HS-5 (cell line): ENCODE measurements around the gene SNX25.

Source experiments
- DNase-seq: peaks from one replicate; pipeline ENCODE4 v3.0.0-alpha.2; 2012; ENCODE audit warnings: low read depth

SNX25 gene

DNA sequence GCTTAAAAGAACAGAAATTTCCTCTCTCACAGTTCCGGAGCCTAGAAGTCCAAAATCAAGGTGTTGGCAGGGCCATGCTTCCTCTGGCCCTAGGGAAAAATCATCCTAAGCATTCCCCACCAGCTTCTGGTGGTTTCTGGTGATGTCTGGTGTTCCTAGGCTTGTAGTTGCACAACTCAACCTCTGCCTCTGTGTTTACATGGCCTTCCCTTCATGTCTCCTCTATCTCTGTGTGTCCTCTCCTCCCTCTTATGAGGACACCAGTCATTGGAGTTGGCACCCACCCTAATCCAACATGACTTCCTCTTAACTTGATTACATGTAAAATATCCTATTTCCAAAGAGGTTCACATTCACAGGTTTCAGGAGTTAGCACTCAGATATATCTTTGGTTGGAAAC lies 170.9 kb downstream of the SNX25 start:
- no peak for DNase-seq

DNA sequence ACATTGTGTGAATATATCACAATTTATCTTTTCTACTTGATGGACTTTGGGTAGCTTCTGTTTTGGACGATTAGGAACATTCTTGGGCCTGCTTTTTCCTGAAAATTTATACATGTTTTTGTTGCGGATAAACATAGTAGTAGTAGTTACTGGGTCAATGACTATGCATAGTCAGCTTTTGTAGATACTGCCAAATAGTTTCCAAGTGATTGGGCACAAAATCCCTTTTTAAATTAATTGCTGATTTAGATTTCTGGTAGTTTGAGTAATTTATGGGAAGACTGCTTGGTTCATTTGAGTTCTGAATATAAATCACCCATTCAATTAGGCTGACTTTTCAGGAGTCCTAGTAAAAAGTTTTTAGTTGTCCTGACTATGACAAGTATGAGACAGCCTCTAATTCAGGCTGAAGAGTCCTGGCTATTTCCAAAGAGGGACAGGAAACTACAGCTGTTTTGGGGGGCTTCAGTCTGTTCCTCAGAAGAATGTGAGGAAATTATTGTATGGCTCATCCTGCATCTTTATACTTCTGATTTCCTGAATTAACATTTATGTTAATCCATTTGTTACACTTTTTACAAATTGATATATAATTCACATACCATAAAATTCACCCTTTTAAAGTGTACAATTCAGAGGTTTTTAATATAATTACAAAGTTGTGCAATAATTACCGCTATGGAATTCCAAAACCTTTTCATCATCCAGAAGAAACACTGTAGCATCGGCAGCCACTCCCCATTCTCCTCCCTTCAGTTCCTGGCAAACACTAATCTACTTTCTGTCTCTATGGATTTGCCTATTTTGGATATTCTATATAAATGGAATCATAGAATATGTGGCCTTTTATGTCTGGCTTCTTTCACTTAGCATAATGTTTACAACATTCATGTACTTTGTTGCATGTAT lies 172.1 kb downstream of the SNX25 start:
- no peak for DNase-seq

DNA sequence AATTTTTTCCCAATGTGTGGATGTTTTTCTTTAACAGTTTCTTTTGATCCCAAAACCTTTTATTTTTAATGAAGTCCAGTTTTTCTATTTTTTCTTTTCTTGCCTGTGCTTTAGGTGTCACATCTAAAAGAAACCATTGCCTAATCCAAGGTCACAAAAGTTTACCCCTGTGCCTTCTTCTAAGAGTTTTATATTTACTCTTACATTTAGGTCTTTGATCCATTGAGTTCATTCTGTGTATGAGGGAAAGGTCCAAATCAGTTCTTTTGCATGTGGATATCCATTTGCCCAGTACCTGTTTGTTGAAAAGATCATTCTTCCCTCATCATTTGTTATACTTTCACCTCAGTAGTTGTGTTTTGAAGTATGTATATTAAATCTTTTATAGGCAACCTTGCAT lies 173.4 kb downstream of the SNX25 start:
- DNase-seq: no peak

DNA sequence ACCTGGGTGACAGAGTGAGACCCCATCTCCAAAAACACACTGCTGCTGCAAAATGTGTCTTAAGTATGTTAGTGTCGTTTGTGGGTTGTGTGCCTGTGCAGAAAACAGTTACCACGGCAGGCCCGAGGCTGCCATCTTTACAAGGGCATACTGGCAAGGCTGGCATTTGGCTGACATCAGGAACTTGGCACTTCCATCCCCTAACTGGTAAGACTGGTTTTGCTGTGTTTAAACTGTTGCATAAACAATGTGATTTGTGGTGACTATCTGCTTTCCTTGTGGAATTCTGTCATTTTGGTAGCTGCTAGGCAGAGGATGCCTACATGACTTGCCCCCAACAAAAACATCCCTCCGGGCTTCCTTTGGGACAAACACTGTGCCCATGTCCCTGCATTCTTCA lies 174.1 kb downstream of the SNX25 start:
- no peak for DNase-seq

DNA sequence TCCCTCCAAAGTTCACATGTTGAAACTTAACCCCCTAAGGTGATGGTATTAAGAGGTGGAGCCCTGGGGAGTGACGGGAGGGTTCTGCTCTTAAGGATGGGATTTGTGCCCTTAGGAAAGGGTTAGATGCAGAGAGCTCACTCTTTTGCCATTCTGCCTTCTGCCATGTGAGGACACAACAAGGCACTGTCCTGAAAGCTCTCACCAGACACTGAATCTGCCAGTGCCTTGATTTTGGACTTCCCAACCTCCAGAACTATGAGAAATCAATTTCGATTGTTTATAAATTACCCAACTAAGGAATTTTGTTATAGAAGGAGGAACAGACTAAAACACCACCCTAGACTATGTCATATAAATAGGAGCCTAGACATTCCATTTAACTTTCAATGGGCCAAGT lies 174.7 kb downstream of the SNX25 start:
- DNase-seq: no peak

DNA sequence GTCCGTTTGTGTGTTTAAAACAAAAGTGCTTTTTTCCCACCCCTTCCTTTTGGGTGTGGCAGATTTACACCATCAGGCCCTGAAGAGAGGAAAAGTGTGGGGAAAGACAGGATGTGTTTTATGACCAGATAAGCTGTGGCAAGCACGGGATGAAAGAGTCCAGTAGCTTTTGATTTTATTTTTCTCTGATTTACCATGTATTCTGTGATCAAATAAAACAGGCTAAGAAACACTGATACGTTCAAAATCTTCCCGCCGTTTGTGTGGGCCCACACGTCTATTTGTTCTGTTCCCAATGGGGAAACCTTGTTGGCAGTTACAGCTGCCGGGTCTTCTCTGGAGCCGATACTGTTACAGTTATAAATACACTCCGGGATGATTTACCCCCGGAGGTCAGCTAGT lies 175.5 kb downstream of the SNX25 start:
- DNase-seq: no peak

DNA sequence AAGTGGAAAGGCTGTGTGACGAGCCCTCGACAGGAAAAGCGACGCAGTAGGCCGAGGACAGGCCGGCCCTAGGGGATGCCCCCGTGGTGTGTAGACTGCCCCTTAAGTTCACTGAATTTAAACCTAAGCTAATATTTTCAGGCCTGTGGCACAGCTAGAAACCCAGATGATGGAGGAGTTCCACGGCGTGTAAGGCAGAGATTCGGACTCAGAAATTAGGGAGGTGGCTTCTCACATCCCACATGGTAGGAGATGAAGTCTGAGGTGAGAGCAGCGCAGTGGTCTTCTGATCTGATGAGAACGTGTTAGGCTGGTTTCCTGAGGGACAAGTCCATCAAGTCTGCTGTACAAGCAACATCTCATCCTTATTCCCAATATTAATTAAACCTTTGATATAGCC lies 178.6 kb downstream of the SNX25 start:
- no peak for DNase-seq

DNA sequence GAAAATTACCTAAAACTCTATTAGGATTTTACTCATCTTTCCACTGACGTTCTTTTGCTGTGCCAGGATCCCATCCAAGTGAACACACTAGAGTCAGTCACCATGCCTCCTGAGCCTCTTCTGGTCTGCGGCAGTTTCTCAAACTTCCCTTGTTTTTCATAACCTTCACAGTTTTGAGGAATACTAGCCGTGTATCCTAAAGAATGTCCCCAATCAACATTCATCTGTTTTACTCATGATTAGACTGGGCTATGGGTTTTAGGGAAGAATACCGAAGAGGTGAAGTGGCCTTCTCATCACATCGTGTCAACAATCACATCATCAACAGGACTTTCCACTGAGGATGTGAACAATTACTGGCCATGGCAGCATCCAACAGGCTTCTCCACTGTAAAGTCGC lies 181.5 kb downstream of the SNX25 start:
- no peak for DNase-seq

DNA sequence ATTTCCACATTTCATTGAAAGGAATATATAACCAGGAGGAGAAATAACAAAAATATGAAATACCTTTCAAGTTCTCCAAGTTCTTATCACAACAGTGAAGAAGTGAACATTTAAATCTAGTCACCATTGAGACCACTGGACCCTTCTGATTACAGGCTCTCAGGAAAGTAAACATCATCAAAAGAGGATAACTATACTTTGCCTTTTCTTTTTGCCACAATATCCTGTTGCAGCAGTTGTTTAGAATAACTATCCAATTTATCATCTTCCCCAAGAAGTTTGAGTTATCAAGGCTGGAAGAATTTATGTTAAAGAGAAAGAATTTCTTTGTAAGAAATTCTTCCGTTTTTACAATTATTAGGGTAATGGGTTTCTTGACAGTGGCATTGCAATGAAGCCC lies 182.8 kb downstream of the SNX25 start:
- DNase-seq: no peak

DNA sequence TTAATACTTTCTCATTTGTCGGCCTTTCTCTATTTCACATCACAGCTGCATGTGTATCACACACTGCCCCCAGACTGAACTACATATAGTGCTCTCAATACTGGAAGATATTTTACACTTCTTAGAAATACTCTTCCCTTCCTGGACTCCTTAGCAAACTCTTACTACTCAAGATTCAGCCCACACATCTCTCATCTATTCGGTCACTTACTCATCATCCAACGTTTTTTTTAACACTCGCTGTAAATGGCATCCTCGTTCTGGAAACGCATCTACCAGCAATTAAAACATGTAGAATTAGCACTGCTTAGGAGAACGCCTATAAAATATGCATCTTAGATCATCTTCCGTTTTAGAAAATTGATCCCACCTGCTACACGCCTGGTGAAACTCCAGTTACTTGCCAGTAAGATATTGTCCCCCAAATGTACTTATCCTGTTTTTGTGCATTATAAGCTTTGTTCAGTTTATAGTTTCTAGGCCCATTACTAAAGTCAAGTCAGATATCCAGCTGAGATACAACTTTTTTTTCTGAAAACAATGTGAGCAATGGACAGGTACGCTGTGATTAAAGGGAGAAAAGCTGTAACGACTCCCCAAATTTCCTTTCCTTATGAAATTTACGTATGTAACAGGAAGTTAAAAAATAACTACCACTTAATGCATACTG lies 185.3 kb downstream of the SNX25 start:
- no peak for DNase-seq

DNA sequence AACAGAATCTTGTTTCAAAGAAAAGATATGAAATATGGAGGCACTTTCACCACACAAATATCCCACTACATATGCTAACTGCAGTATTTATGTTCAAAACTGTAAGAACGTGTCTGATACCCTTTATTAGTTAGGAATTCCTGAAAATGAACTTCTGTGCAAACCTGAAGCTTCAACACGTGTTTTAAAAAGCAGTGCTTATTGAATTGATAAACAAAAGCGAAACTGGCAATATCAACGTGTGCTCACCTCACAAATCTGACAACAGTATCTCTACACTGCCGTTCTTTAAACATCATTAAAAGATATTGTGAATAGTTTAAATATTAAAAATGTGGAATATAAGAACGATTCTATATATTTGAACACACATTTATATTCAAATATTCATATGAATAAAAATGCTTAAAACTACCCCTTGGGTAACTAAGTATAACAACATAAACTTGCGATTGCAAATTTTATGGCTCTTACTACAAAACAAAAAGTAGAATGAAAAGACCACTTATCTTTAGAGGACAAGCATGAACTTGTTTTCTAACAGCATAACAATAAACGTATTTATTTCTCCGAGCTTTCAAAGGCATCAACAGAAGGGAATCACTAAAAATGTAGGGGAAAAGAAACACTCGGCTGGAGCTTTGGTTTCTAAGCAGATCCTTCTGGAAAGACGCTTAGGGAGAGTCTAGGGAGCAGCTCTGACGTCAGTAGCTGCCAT lies 186.0 kb downstream of the SNX25 start, which contains the start of gene LRP2BP:
LRP2BP (minus strand) TSS at position 687 of the 718 bp plus-strand sequence. CDS start 17,738 bp downstream, outside the sequence.
- peak; percentile 61 for DNase-seq

DNA sequence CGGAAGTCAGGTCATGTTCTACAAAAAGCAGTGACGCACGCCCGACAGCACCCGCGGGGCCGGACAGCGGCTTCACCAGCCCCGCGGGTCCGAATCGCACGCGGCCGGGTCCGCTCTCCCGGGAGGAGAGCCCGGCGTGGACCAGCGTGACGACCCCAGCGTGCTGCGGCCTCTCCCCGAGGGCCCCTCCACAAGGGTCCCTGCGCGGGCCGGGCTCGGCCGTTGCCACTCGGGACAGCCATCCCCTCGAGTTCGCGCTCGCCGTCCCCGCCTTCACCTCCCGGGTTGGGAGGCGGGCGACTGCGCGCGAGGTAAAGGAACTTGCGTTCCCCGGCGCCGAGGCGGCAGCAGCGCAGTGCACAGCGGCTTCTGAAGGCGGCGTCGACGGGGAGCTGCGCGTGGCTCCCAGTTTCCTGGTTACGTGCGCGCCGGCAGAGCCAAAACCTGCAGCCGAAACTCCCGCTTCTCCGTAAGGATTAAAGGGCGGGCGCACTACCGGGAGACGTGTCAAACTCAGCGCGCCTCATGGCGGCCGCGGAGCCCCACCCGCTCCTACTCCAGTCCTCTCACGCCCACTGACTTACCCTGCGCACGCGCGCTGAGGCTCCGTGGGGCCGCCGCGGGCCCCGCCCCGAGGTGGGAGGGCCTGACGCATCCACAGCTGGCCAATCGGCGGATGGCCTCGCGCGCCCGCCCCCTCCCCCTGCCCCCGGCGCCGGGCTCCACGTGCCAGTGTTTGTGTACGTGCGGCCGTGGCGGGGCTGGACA lies 186.7 kb downstream of the SNX25 start:
- DNase-seq: peak; percentile 86

DNA sequence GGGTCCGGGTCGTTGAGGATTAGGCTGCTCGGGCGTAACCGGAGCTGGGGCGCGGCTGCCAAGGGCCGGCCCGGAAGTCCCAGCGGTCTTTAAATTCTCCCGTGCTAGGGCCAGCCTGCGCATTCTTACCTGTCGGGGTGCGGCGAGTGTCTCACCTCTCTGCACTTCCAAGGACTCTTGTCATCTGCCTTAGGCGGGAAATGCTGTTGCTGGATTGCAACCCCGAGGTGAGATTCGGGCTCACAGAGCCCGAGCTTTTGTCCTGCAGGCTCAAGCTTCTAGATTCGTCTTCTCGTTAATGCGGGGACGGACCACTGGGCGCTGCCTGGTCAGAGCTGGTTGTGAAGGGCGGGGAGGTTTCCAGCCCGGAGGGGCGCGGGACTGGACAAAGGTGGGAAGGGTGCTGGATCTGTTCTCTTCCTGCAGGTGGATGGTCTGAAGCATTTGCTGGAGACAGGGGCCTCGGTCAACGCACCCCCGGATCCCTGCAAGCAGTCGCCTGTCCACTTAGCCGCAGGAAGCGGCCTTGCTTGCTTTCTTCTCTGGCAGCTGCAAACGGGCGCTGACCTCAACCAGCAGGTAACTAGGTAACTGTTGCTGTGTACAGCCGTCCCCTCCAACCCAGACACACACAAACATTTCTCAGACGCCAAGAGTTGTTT lies 187.5 kb downstream of the SNX25 start, which contains the start of gene ANKRD37:
ANKRD37 (plus strand) TSS at position 118 of the 662 bp plus-strand sequence; CDS start at position 201, 83 bp downstream.
- DNase-seq: no peak

DNA sequence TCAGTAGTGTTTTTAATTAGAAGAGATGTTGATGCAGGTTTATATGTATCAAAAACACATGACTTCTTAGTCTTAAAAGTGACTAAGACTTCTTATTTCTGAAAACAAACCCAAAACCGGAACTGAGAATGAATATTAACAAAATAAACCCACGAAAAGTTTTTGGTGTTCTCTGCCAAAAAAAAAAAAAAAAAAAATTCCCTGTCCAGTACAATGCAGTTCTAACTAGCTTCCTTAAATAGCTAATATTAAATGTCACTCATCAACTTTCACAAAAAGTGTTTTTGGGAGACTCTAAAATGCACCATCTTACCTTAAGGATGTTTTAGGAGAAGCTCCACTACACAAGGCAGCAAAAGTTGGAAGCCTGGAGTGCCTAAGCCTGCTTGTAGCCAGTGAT lies 189.2 kb downstream of the SNX25 start:
- no peak for DNase-seq

DNA sequence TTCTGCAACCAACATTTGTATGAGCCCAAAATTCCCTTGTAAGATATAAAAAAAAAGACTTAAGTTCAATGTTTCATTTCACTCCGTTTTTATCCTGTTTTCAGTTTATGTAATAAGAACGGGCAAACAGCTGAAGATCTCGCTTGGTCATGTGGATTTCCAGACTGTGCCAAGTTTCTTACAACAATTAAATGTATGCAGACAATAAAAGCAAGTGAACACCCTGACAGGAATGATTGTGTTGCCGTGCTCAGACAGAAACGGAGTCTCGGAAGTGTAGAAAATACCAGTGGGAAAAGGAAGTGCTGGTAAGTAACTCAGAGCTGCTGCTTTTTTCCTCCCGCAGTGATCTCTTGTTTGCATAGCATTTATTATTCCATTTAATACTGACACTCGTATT lies 190.1 kb downstream of the SNX25 start:
- no peak for DNase-seq

DNA sequence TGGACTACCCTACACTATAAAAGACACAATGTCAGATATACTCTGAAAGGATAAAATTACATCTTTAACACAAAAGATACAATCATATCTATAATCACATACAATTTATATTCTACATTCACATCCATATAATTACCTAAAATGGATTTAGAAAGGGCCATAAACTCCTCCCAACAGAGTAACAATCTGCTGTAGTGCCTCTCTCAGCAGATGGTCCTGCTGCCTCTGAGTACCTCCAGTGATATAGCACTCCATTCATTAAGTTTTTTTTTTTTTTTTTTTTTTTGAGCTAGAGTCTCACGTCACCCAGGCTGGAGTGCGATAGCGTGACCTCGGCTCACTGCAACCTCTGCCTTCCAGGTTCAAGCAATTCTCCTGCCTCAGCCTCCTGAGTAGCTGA lies 194.6 kb downstream of the SNX25 start:
- DNase-seq: no peak

DNA sequence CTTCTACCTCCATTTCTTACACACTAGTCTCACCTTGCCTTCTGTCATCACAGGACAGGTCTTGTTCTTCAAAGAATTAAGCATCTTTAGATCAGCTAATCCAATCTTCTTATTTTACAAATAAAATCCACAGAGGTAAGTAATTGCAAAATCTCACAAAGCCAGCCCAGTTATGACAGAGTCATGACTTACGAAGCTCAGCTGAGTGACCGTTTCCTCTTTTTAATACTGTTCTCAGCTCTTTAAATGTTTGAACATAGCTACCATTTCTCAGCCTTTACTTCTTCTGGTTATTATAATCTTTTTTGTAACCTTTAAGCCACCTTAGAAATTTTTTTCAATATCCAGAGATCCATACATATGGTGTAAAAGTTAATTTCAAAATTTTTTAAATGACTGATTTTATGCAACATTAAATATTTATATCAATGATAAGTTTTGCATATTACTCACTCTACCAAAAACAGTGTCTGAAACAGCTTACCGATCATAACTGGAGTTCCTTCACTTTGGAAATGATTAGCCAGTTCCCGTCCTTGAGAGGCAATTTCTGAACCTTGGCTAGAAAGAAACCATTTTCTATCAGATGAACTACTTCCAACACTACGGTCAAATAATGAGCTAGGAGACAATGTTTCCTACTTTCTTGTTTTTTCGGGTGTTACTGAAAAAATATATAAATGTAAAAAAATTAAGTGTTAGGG lies 196.1 kb downstream of the SNX25 start:
- no peak for DNase-seq

DNA sequence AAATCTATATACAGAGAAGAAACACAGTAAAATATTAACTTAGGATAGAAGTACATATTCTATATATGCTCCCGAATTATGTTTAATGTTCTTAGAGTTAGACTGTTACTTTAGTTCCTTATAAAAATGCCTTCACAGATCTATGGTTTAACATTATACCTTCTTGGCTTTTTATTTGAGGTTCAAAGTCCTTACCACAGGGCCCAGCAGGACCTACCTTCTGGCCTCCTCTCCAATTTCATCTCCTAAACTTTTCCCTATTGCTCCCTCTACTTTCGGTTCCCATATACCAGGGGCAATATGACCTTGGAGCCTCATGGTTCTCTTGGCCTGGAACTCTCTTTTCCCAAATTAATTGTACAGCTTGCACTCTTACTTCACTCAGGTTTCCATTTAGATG lies 199.0 kb downstream of the SNX25 start:
- no peak for DNase-seq

DNA sequence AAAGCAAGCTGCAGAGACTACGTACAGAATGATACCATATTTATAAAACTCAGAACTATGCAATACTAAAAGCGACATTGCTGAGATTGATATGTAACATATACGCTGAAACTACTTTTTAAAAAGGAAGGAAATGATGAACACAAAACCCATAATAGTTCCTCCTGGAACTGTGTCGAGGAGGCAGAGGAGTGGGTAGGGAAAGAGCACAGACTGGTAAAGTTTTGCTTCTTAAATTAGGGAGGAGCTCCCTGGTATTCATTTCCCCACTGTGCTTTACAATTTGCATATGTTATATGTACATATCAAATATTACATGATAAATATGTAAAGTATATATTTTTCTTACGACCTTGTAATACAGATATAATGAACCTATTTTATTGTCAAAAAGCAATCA lies 202.5 kb downstream of the SNX25 start:
- DNase-seq: no peak

DNA sequence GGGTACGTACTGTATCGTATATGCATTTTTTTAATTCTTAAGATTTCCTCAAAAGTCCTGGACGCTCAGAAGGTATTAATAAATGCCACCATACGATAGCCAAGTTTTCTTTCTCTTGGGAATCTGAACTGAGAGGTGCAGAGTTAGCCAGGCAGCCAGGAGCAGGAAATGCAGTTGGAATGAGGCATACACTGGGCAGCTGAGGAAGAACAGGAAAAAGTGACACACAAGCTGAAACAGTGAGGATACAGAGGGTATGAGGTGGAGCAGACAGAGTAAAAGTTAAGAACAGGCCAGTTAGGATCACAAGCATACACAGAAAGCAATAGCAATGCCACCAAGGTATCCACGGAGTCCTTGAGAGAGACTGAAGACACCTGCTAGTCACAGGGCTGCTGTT lies 203.0 kb downstream of the SNX25 start:
- no peak for DNase-seq
